Adipocyte (in vitro differentiated cells): ENCODE data around the gene TARBP2.
"Not testable (repeated sequence)": the region's sequence is repeated elsewhere in the genome, so short reads cannot be mapped to it uniquely, and the experiment has no call there.

Source experiments
- DNase-seq: peaks from one replicate; pipeline ENCODE4 v3.0.0-alpha.2; 2015; ENCODE audit warnings: low read depth
- H3K27me3 ChIP-seq: replicated peaks from 2 replicates; pipeline ENCODE4 v1.7.0; 2013; ENCODE audit warnings: mild to moderate bottlenecking, low read length, moderate library complexity; ENCODE audit not compliant: control insufficient read depth, insufficient read depth
- H3K36me3 ChIP-seq: 2 replicates; pipeline ENCODE4 v1.7.0; 2013; ENCODE audit warnings: low read length, mild to moderate bottlenecking, moderate library complexity; ENCODE audit not compliant: control insufficient read depth, insufficient read depth, severe bottlenecking
- H3K4me1 ChIP-seq: 2 replicates; pipeline ENCODE4 v1.7.0; 2013; ENCODE audit warnings: mild to moderate bottlenecking, low read length, moderate library complexity; ENCODE audit not compliant: control insufficient read depth, insufficient read depth
- H3K4me3 ChIP-seq: 2 replicates; pipeline ENCODE4 v1.7.0; 2013; ENCODE audit warnings: mild to moderate bottlenecking, low read length, moderate library complexity
- H3K9ac ChIP-seq: 2 replicates; pipeline ENCODE4 v1.7.0; 2013; ENCODE audit warnings: mild to moderate bottlenecking, low read length, moderate library complexity
- H3K9me3 ChIP-seq: 2 replicates; pipeline ENCODE4 v1.7.0; 2013; ENCODE audit warnings: mild to moderate bottlenecking, low read length, moderate library complexity; ENCODE audit not compliant: control insufficient read depth

TARBP2 gene

GRCh38 chr12:53550131-53550530 lies 49.0 kb downstream of the TARBP2 start:
- H3K27me3 ChIP-seq, DNase-seq, H3K4me1 ChIP-seq, H3K9ac ChIP-seq, H3K9me3 ChIP-seq, H3K4me3 ChIP-seq: not testable (repeated sequence)
- peaks cover 41% of the 10 kb centered on the region for H3K36me3 ChIP-seq

GRCh38 chr12:53550595-53550994 lies 49.5 kb downstream of the TARBP2 start:
- no peak overlapping the region for H3K9ac ChIP-seq
- H3K36me3 ChIP-seq = peaks cover 41% of the 10 kb centered on the region
- no peaks in the 10 kb centered on the region for H3K9me3 ChIP-seq

GRCh38 chr12:53551889-53552291 lies 50.8 kb downstream of the TARBP2 start:
- H3K9me3 ChIP-seq = no peaks in the 10 kb centered on the region
- no peak for DNase-seq
- H3K9ac ChIP-seq = no peak overlapping the region
- H3K27me3 ChIP-seq = no peaks in the 10 kb centered on the region
- peaks cover 41% of the 10 kb centered on the region for H3K36me3 ChIP-seq
- H3K4me3 ChIP-seq = no peak overlapping the region
- H3K4me1 ChIP-seq = no peaks in the 10 kb centered on the region

More at GRCh38 chr12:53550595-53550994, 49.5 kb downstream of the TARBP2 start:
- Histone ChIP-seq H3K4me3 (no peak overlapping the region), H3K4me1 (no peaks in the 10 kb centered on the region), H3K27me3 (no peaks in the 10 kb centered on the region)
- DNase-seq = no peak

GRCh38 chr12:53552361-53553327 lies 51.6 kb downstream of the TARBP2 start:
- no peak for DNase-seq
- no peak overlapping the region for H3K4me3 ChIP-seq
- H3K9me3 ChIP-seq = no peaks in the 10 kb centered on the region
- no peaks in the 10 kb centered on the region for H3K4me1 ChIP-seq
- H3K36me3 ChIP-seq = peaks cover 38% of the 10 kb centered on the region
- H3K9ac ChIP-seq = no peak overlapping the region
- no peaks in the 10 kb centered on the region for H3K27me3 ChIP-seq
